SJCRH30 (cell line): ENCODE data around the gene TLCD3B. TPM values are rescaled to one million over a fixed set of nuclear protein-coding genes. Genes with fewer than 3 reads are reported as not detected.

Experiments
- total RNA-seq: library from RNA; depleted of rRNA; stranded (reverse); fragments of >200 nt; shearing (Covaris generic); gene quantifications from 2 replicates; pipeline ENCODE4 v1.2.3, GENCODE V29; 2014; rRNA removed

The TLCD3B gene
- total RNA-seq, 1 experiment from 2014 or later = 0.49 TPM

Other genes with a start within 250 kb of the TLCD3B start
- 115 and 122 TPM in 2 replicates for gene KIF22, start 240.5 kb downstream of the TLCD3B start, total RNA-seq
- gene MAZ, start 224.7 kb downstream of the TLCD3B start, total RNA-seq = 186 and 221 TPM in 2 replicates
- 0.81 and 1.5 TPM in 2 replicates for gene PRRT2, start 219.1 kb downstream of the TLCD3B start, total RNA-seq
- 25.1 and 28.2 TPM in 2 replicates for gene PAGR1, start 215.1 kb downstream of the TLCD3B start, total RNA-seq
- gene MVP, start 210.8 kb downstream of the TLCD3B start, total RNA-seq = 0.61 and 0.63 TPM in 2 replicates
- gene CDIPT, start 168.0 kb downstream of the TLCD3B start, total RNA-seq = 29.6 and 30.1 TPM in 2 replicates
- not detected in 2 replicates for gene SEZ6L2, start 131.7 kb downstream of the TLCD3B start, total RNA-seq
- gene ASPHD1, start 130.8 kb downstream of the TLCD3B start, total RNA-seq = 0.06 and 0.35 TPM in 2 replicates
- 3.5 and 5.3 TPM in 2 replicates for gene KCTD13, start 105.0 kb downstream of the TLCD3B start, total RNA-seq
- gene TMEM219, start 69.2 kb downstream of the TLCD3B start, total RNA-seq = 29.8 and 32.1 TPM in 2 replicates
- 27.3 and 30.6 TPM in 2 replicates for gene TAOK2, start 57.4 kb downstream of the TLCD3B start, total RNA-seq
- gene HIRIP3, start 35.7 kb downstream of the TLCD3B start, total RNA-seq = 10.9 and 12.5 TPM in 2 replicates
- gene INO80E, start 35.0 kb downstream of the TLCD3B start, total RNA-seq = 54.5 and 55.7 TPM in 2 replicates
- not detected in 2 replicates for gene DOC2A, start 20.2 kb downstream of the TLCD3B start, total RNA-seq
- gene C16orf92, start 8.1 kb downstream of the TLCD3B start, total RNA-seq = not detected in 2 replicates
- gene ALDOA, start 34.5 kb upstream of the TLCD3B start, total RNA-seq = 646 and 744 TPM in 2 replicates
- gene PPP4C, start 44.7 kb upstream of the TLCD3B start, total RNA-seq = 96.7 and 99.4 TPM in 2 replicates
- gene TBX6, start 60.7 kb upstream of the TLCD3B start, total RNA-seq = 0.18 and 0.73 TPM in 2 replicates
- gene YPEL3, start 64.9 kb upstream of the TLCD3B start, total RNA-seq = 10.3 and 13.0 TPM in 2 replicates
- gene GDPD3, start 82.3 kb upstream of the TLCD3B start, total RNA-seq = 1.0 and 1.1 TPM in 2 replicates
- 25.8 and 31.6 TPM in 2 replicates for gene MAPK3, start 91.9 kb upstream of the TLCD3B start, total RNA-seq
- 5.6 and 7.0 TPM in 2 replicates for gene CORO1A, start 152.3 kb upstream of the TLCD3B start, total RNA-seq
- gene BOLA2B, start 162.4 kb upstream of the TLCD3B start, total RNA-seq = 38.1 and 50.8 TPM in 2 replicates
- 15.2 and 21.7 TPM in 2 replicates for gene SLX1A, start 162.6 kb upstream of the TLCD3B start, total RNA-seq
- gene SULT1A3, start 168.0 kb upstream of the TLCD3B start, total RNA-seq = 2.2 and 4.3 TPM in 2 replicates
- gene NPIPB13, start 217.2 kb upstream of the TLCD3B start, total RNA-seq = 2.3 and 3.9 TPM in 2 replicates